Stimulated activated CD8-positive, alpha-beta memory T cell treated with anti-CD3 and anti-CD28 coated beads, Interleukin-4, amount 100 ng/mL, for 4 hours (primary cell): ENCODE results near the gene ARV1.
"Not testable (repeated sequence)": the region's sequence is repeated elsewhere in the genome, so short reads cannot be mapped to it uniquely, and the experiment has no call there.

Experiments used
- DNase-seq, 2 donors: peaks; one replicate each; pipeline ENCODE4 v3.0.0-alpha.2; 2020; ENCODE audit warnings: low read depth in 2 of 2, low spot score in 1 of 2

The ARV1 gene

DNA sequence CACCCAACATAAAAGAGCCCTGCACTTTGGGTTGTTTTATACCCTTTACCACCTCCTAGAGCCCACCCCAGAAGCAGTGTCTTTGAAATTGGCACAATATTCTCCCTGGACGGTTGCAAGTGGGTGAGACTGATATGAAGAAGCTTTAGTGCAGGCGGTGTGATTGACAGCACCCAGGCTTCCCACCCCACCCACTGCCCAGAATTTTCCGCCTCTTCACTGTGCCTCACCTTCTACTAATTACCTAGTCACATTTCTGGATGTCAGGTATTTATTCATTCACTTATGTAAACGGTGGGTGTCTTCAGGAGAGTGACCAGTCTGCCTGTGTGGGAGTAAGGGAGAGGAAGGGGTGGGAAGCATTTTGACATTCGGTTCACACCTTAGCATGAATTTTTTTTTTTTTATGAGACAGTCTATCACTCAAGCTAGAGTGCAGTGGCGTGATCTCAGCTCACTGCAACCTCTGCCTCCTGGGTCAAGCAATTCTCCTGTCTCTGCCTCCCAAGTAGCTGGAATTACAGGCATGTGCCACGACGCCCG lies 62.9 kb downstream of the ARV1 start:
- no peak for DNase-seq

- DNase-seq: no peak
Measured at GRCh38 chr1:231044588-231044987, 65.7 kb downstream of the ARV1 start.

DNA sequence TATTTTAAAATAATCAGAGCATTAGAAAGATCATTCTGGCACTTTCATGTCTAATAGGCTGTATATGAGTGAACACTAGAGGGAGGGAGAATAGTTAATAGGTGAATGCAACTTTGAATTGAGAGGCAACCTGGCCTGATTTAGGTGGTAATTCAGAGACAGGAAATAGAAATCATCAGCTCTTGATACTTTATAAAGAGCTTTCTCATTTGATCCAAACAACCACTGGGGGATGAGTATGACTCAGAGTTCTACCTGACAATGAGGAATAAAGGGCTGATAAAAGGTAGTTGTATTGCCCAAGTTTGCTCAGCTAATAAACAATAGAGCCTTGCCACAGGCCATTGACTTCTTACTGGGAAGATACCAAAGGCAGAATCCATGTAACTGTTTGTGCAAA lies 66.4 kb downstream of the ARV1 start:
- DNase-seq: no peak

DNA sequence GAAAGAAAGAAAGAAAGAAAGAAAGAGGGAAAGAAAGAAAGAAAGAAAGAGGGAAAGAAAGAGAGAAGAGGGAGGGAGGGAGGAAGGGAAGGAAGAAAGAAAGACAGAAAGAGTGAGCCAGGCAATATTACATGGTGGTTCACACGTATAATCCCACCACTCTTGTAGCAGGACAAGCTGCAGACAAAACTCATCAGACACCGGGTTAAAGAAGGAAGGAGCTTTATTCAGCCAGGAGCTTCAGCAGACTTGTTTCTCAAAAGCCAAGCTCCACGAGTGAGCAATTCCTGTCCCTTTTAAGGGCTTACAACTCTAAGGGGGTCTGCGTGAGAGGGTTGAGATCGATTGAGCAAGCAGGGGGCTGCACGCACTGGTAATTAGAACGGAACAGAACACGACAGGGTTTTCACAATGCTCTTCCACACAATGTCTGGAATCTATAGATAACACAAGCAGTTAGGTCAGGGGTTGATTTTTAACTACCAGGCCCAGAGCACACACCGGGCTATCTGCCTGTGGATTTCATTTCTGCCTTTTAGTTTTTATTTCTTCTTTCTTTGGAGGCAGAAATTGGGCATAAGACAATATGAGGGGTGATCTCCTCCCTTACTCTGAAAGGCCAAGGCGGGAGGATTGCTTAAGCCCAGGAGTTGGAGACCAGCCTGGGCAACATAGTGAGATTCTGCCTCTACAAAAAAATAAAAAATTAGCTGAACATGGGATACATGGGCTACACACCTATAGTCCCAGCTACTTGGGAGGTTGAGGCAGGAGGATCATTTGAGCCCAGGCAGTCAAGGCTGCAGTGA lies 67.2 kb downstream of the ARV1 start:
- not testable (repeated sequence) for DNase-seq

GRCh38 chr1:231046730-231047395 lies 68.0 kb downstream of the ARV1 start:
- DNase-seq: no peak

DNA sequence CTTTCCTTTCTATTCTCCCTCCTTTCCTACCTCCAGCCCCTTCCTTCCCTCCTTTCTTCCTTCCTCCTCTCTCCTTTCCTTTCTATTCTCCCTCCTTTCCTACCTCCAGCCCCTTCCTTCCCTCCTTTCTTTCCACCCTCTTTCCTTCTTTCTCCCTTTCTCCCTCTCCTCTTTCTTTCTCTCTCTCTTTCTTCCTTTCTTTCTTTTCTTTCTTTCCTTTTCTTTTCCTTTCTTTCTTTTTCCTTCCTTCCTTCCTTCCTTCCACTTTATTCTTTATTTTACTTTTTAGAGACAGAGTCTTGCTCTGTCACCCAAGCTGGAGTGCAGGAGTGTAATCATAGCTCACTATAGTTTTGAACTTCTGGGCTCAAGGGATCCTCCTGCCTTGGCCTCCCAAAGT lies 68.6 kb downstream of the ARV1 start:
- DNase-seq: not testable (repeated sequence)

GRCh38 chr1:231048419-231048818 lies 69.5 kb downstream of the ARV1 start:
- DNase-seq: not testable (repeated sequence)

DNA sequence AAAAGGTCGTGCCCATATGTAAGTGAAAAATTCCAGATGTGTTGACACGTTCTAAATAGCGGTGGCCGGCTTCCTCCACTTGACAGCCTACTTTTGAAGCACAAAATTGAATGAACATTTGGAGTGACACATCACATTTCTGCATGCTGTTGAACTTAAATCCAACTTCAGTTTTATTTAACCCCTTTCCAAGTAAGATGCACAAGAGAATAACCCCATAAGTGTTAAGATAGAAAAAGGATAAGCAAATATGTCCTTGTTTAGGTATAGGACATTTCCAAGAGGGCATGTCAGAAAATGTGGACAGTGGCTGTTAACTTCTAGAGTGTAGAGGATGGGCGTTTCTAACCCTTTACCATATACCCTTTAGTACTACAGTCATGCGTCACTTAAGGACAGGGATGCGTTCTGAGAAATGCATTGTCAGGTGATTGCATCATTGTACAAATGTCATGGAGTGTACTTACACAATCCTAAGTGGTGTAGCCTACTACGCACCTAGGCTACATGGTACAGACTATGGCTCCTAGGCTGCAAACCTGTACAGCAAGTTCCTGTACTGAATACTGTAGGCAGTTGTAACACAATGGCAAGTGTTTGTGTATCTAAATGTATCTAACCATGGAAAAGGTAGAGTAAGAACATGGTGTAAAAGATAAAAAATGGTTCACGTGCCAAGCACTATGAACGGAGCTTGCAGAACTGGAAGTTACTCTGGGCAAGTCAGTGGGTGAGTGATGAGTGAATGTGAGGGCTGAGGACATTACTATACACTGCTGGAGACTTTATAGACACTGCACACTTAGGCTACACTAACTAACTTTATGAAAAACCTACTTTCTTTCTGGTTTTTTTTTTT lies 70.5 kb downstream of the ARV1 start:
- DNase-seq: no peak
